H9 (cell line): ENCODE data around the gene IDE. TPM values are rescaled to one million over a fixed set of nuclear protein-coding genes. Genes with fewer than 3 reads are reported as not detected.

Experiments used
- DNase-seq: peaks from one replicate; pipeline ENCODE4 v3.0.0-alpha.2; 2017
- H2AFZ ChIP-seq: one replicate; pipeline ENCODE4 v1.6.1; 2013; ENCODE audit warnings: mild to moderate bottlenecking, low read length, control low read depth, moderate library complexity
- H2AK5ac ChIP-seq: 2 replicates; pipeline ENCODE4 v1.6.1; 2013; ENCODE audit warnings: low read length, control low read depth, mixed read lengths; ENCODE audit not compliant: insufficient read length
- H2BK120ac ChIP-seq: one replicate; pipeline ENCODE4 v1.6.1; 2013; ENCODE audit warnings: low read depth, mild to moderate bottlenecking, low read length, control low read depth, inconsistent platforms; ENCODE audit not compliant: poor library complexity, severe bottlenecking
- H2BK12ac ChIP-seq: 2 replicates; pipeline ENCODE4 v1.6.1; 2013; ENCODE audit warnings: low read length, control low read depth, mixed read lengths, low read depth; ENCODE audit not compliant: insufficient read length
- H2BK15ac ChIP-seq: 2 replicates; pipeline ENCODE4 v1.6.1; 2013; ENCODE audit warnings: low read depth, low read length, control low read depth
- H2BK20ac ChIP-seq: one replicate; pipeline ENCODE4 v1.6.1; 2013; ENCODE audit warnings: low read depth, mild to moderate bottlenecking, low read length, control low read depth, inconsistent platforms; ENCODE audit not compliant: poor library complexity, severe bottlenecking
- H2BK5ac ChIP-seq: 2 replicates; pipeline ENCODE4 v1.6.1; 2013; ENCODE audit warnings: low read length, control low read depth, mixed read lengths; ENCODE audit not compliant: insufficient read length
- H3K14ac ChIP-seq: 2 replicates; pipeline ENCODE4 v1.6.1; 2013; ENCODE audit warnings: low read length, control low read depth; ENCODE audit not compliant: insufficient read depth
- H3K18ac ChIP-seq: 2 replicates; pipeline ENCODE4 v1.6.1; 2013; ENCODE audit warnings: low read depth, mild to moderate bottlenecking, mixed read lengths, low read length, control low read depth; ENCODE audit not compliant: insufficient read length
- H3K23ac ChIP-seq: 2 replicates; pipeline ENCODE4 v1.6.1; 2013; ENCODE audit warnings: low read length, control low read depth, mixed read lengths, low read depth; ENCODE audit not compliant: insufficient read length
- H3K23me2 ChIP-seq: 2 replicates; pipeline ENCODE4 v1.6.1; 2013; ENCODE audit warnings: low read depth, mild to moderate bottlenecking, mixed read lengths, low read length, control low read depth; ENCODE audit not compliant: insufficient read length, poor library complexity, severe bottlenecking
- H3K27ac ChIP-seq: 2 replicates; pipeline ENCODE4 v1.5.1; 2013; ENCODE audit warnings: low read length, control low read depth, mixed read lengths, low read depth; ENCODE audit not compliant: insufficient read length
- H3K27me3 ChIP-seq: 2 replicates; pipeline ENCODE4 v1.6.1; 2013; ENCODE audit warnings: low read length, control low read depth, inconsistent platforms; ENCODE audit not compliant: insufficient read depth
- H3K4ac ChIP-seq: 2 replicates; pipeline ENCODE4 v1.6.1; 2013; ENCODE audit warnings: low read depth, mild to moderate bottlenecking, control low read depth, inconsistent platforms, low read length, moderate library complexity
- H3K4me1 ChIP-seq: 2 replicates; pipeline ENCODE4 v1.6.1; 2013; ENCODE audit warnings: low read length, control low read depth, inconsistent platforms; ENCODE audit not compliant: insufficient read depth
- H3K4me2 ChIP-seq: 2 replicates; pipeline ENCODE4 v1.6.1; 2013; ENCODE audit warnings: low read length, control low read depth, mixed read lengths; ENCODE audit not compliant: insufficient read length, insufficient read depth
- H3K56ac ChIP-seq: 2 replicates; pipeline ENCODE4 v1.6.1; 2013; ENCODE audit warnings: low read depth, mild to moderate bottlenecking, mixed read lengths, low read length, control low read depth; ENCODE audit not compliant: insufficient read length
- H3K79me1 ChIP-seq: 2 replicates; pipeline ENCODE4 v1.6.1; 2013; ENCODE audit warnings: low read depth, mild to moderate bottlenecking, moderate library complexity, low read length, control low read depth, inconsistent platforms; ENCODE audit not compliant: insufficient read depth, poor library complexity, severe bottlenecking
- H3K79me2 ChIP-seq: 2 replicates; pipeline ENCODE4 v1.6.1; 2013; ENCODE audit warnings: low read length, control low read depth, inconsistent platforms; ENCODE audit not compliant: insufficient read depth
- H3K9ac ChIP-seq: 2 replicates; pipeline ENCODE4 v1.6.1; 2013; ENCODE audit warnings: low read length, control low read depth, mixed read lengths; ENCODE audit not compliant: insufficient read length; ENCODE audit errors: extremely low read depth
- H3K9me3 ChIP-seq: one replicate; pipeline ENCODE4 v1.6.1; 2013; ENCODE audit warnings: low read depth, low read length, inconsistent platforms; ENCODE audit not compliant: control insufficient read depth
- H3T11ph ChIP-seq: one replicate; pipeline ENCODE4 v1.6.1; 2013; ENCODE audit warnings: mild to moderate bottlenecking, low read length, control low read depth, inconsistent platforms
- H4K20me1 ChIP-seq: one replicate; pipeline ENCODE4 v1.6.1; 2013; ENCODE audit not compliant: control insufficient read depth, insufficient read length, insufficient read depth
- H4K5ac ChIP-seq: 2 replicates; pipeline ENCODE4 v1.6.1; 2013; ENCODE audit warnings: low read depth, mild to moderate bottlenecking, mixed read lengths, low read length, control low read depth; ENCODE audit not compliant: insufficient read length
- H4K8ac ChIP-seq: replicated peaks from 2 replicates; pipeline ENCODE4 v1.6.1; 2013; ENCODE audit warnings: low read length, control low read depth, mixed read lengths, low read depth; ENCODE audit not compliant: insufficient read length
- H4K91ac ChIP-seq: 2 replicates; pipeline ENCODE4 v1.6.1; 2013; ENCODE audit warnings: low read depth, mild to moderate bottlenecking, moderate library complexity, mixed read lengths, low read length, control low read depth; ENCODE audit not compliant: insufficient read length
- H3K27ac Mint-ChIP-seq, 3 experiments: 2 replicates in 2 of 3; 3 replicates in 1 of 3; pipeline ENCODE4 v1.8.0; 2020 to 2021; ENCODE audit warnings: mixed read lengths in 3 of 3, mild to moderate bottlenecking in 1 of 3, moderate library complexity in 1 of 3
- H3K27me3 Mint-ChIP-seq: 2 replicates; pipeline ENCODE4 v1.8.0; 2021; ENCODE audit warnings: low read depth, mild to moderate bottlenecking, moderate library complexity, mixed read lengths
- H3K36me3 Mint-ChIP-seq, 3 experiments: 2 replicates in 2 of 3; 3 replicates in 1 of 3; pipeline ENCODE4 v1.8.0; 2020 to 2021; ENCODE audit warnings: low read depth in 3 of 3, mixed read lengths in 3 of 3; ENCODE audit not compliant: insufficient read depth in 1 of 3
- H3K4me1 Mint-ChIP-seq, 2 experiments: 2 replicates each; pipeline ENCODE4 v1.8.0; 2020; ENCODE audit warnings: mixed read lengths in 2 of 2
- H3K4me3 Mint-ChIP-seq, 2 experiments: 2 replicates in 1 of 2; 3 replicates in 1 of 2; pipeline ENCODE4 v1.8.0; 2020 to 2021; ENCODE audit warnings: mild to moderate bottlenecking in 2 of 2, mixed read lengths in 2 of 2, moderate library complexity in 1 of 2
- H3K9me3 Mint-ChIP-seq, 2 experiments: 2 replicates in 1 of 2; 3 replicates in 1 of 2; pipeline ENCODE4 v1.8.0; 2020; ENCODE audit warnings: mild to moderate bottlenecking in 2 of 2, mixed read lengths in 2 of 2, moderate library complexity in 1 of 2
- WGBS: extraction: QIAGEN DNeasy Blood & Tissue Kit; methylation state at CpG from one replicate; pipeline ENCODE4 v1.1.7; 2013; ENCODE audit warnings: missing lambda C conversion rate, low lambda C conversion rate, mixed read lengths; ENCODE audit not compliant: insufficient read length; ENCODE audit errors: extremely low coverage; 5-methylcytosine and 5-hydroxymethylcytosine counted together
- total RNA-seq: library from RNA; stranded (reverse); gene quantifications from 2 replicates; pipeline ENCODE4 v1.2.1, GENCODE V29; 2021
- TF ChIP-seq, protein P1 (sequence below): fragments of 200-600 bp; sonication (generic); conservative IDR thresholded peaks from 3 replicates; pipeline ENCODE4 v1.8.0; 2021; ENCODE audit warnings: antibody characterized with exemption, mild to moderate bottlenecking

IDE gene
- total RNA-seq, 1 experiment from 2014 or later = 48.9 TPM

- Histone ChIP-seq H3K4me2 (no peak overlapping the region), H3K27ac (no peak overlapping the region), H2AK5ac (no peak overlapping the region), H2BK15ac (no peak overlapping the region), H3K56ac (no peak overlapping the region), H3K4me1 (no peaks in the 10 kb centered on the region), H3T11ph (no peak overlapping the region), H2BK12ac (no peak overlapping the region), H3K9ac (no peak overlapping the region), H2BK20ac (no peak overlapping the region), H3K14ac (no peak overlapping the region), H4K91ac (no peak overlapping the region), H2BK5ac (no peak overlapping the region), H4K8ac (no peak overlapping the region), H3K9me3 (no peaks in the 10 kb centered on the region), H4K5ac (no peak overlapping the region), H2BK120ac (no peak overlapping the region), H3K4ac (no peak overlapping the region), H4K20me1 (no peaks in the 10 kb centered on the region), H3K79me2 (peaks cover 6% of the 10 kb centered on the region; the same call in 1 of the 2 replicates), H3K18ac (no peak overlapping the region), H3K79me1 (peaks cover 7% of the 10 kb centered on the region), H3K23me2 (no peaks in the 10 kb centered on the region), H2AFZ (no peak overlapping the region), H3K23ac (no peak overlapping the region), H3K27me3 (no peaks in the 10 kb centered on the region)
- Mint-ChIP-seq H3K9me3 (0 out of 5 replicates have a peak, but pooled peaks cover 0 to 2% of the 10 kb centered on the region in 2 experiments), H3K4me3 (no peak overlapping the region), H3K27ac (no peak overlapping the region), H3K27me3 (no peaks in the 10 kb centered on the region), H3K36me3 (peaks cover 26 to 32% (median 26%) of the 10 kb centered on the region in 3 experiments), H3K4me1 (peaks cover under 1 to 4% of the 10 kb centered on the region in 2 experiments; a peak in 2 of 4 replicates)
- no peak for DNase-seq
- no CpG with 5 or more reads among the region's 2 CpGs for WGBS
- TF ChIP-seq, protein P1, sequence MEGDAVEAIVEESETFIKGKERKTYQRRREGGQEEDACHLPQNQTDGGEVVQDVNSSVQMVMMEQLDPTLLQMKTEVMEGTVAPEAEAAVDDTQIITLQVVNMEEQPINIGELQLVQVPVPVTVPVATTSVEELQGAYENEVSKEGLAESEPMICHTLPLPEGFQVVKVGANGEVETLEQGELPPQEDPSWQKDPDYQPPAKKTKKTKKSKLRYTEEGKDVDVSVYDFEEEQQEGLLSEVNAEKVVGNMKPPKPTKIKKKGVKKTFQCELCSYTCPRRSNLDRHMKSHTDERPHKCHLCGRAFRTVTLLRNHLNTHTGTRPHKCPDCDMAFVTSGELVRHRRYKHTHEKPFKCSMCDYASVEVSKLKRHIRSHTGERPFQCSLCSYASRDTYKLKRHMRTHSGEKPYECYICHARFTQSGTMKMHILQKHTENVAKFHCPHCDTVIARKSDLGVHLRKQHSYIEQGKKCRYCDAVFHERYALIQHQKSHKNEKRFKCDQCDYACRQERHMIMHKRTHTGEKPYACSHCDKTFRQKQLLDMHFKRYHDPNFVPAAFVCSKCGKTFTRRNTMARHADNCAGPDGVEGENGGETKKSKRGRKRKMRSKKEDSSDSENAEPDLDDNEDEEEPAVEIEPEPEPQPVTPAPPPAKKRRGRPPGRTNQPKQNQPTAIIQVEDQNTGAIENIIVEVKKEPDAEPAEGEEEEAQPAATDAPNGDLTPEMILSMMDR = no peak; the same call in 2 of the 3 replicates
Observed at GRCh38 chr10:92550924-92551323, 23.0 kb downstream of the IDE start.
